SIG-M5 treated with dmso at 0.1 percent for 504 hours (cell line): Measurements from ENCODE around the gene CD209.
"Not testable (repeated sequence)": the region's sequence is repeated elsewhere in the genome, so short reads cannot be mapped to it uniquely, and the experiment has no call there.

Source experiments
- DNase-seq: peaks from one replicate; lab custom pipeline; 2025; ENCODE audit not compliant: unreplicated experiment; lab: John Stamatoyannopoulos, UW

Gene CD209

GRCh38 chr19:7771072-7771471, 23.7 kb upstream of the CD209 start:
- no peak for DNase-seq

DNA sequence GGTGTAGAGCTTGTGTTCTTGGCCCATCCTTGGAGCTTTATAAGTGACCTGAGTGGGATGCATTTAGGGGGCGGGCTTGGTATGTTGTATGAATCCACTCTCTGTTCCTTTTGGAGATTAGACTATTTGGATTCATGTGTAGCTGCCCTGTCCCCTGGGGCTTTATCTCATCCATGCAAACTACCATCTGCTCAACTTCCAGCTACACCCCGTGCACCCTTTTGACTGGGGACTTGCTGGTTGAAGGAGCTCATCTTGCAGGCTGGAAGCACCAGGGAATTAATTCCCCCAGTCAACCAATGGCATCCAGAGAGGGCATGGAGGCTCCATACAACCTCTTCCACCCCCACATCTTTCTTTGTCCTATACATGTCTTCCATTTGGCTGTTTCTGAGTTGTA, 21.8 kb upstream of the CD209 start:
- no peak for DNase-seq

DNA sequence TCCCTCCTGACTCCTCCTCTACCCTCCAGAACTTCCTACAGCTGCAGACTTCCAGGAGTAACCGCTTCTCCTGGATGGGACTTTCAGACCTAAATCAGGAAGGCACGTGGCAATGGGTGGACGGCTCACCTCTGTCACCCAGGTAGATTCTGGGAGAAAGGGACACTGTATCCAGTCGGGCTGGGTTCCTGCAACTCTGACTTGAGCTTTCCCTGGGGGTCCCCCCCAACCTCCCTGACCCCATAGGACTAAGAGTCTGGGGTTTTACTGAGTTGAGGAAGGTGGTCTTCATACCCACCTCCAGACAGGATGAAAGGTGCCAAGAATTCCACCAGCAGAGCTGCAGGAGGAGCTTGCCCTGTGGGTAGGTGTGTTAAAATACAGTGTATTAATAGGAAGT, 20.2 kb upstream of the CD209 start:
- DNase-seq = no peak

GRCh38 chr19:7766535-7766934, 19.2 kb upstream of the CD209 start:
- no peak for DNase-seq

DNA sequence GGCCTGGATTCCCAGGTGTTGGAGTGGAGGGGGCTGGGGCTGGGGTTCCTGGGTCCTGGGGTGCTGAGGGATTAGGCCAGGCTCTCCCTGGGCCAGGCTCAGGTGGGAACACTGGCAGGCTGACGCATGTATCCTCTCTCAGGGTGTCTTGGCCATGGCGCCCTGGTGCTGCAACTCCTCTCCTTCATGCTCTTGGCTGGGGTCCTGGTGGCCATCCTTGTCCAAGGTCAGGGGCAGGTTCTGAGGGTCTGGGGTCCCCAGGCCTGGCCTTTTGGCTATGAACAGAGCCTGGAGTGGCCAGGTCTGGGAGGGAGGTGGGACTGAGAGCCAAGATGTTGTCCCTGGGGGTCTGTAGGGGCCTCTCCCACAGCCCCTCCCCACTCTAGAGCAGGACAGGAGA, 17.7 kb upstream of the CD209 start:
- DNase-seq = not testable (repeated sequence)

DNA sequence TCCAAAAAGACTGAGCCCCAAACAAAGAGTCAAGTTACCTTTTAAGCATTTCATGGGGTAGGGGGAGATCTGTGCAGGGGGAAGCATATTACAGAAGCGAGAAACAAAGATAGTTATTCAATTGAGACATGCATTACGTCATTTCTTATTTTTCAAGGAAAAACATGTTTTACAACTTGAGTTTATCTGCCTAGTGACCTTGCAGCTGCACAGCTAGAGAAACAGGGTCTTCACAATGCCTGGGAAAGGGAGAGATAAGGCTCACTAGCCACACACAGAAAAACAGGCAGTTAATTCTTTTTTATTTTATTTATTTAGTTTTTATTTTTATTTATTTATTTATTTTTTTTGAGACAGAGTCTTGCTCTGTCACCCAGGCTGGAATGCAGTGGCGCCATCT, 16.8 kb upstream of the CD209 start:
- not testable (repeated sequence) for DNase-seq

DNA sequence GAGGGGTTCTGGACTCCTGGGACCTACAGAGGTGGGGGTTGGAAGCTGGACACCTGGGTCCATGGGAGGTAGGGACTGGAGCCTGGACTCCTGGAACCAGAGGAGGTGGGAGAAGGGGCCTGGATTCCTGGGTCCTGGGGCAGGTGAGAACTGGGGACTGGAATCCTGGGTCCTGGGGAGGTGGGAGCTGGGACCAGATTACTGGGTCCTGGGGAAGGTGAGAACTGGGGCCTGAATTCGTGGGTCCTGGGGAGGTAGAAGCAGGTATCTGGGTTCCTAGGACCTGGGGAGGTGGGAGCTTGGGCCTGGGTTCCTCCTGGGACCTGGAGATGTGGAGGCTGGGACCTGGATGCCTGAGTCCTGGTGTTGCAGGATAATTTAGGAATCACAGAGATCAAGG, 16.4 kb upstream of the CD209 start:
- no peak for DNase-seq

DNA sequence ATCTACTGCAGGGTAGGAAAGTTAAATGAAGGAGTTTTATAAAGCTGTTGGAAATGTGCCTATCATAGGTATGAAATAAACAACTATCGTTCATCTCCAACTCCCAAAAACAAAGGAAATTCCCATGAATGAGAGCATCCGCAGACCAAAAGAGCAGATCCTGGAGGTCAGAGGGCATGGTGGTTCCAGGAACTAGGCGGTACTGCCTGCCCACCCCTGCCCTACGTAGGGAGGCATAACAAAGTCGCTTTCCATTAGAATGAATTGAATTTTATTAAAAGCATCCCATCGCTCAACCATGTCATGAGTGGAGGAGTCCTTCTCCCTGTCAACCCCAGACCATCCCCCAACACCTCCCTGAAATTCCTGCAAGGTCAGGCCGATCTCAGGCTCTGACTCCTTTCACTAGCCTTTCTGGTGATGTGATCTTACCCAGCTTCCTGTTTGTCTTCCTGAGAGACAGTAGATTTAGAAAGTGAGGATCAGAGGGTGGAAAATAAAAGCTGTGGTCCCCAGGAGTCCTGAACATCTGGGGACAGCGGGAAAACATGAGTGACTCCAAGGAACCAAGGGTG, 15.5 kb upstream of the CD209 start, which contains the start of gene CLEC4M:
CLEC4M (plus strand) TSS at position 525 of the 575 bp plus-strand sequence; CDS start at position 549, 24 bp downstream.
- DNase-seq = no peak

- no peak for DNase-seq
Measured at GRCh38 chr19:7759156-7759555, 11.8 kb upstream of the CD209 start.

- no peak for DNase-seq
Measured at GRCh38 chr19:7757358-7757757, 10.0 kb upstream of the CD209 start.

DNA sequence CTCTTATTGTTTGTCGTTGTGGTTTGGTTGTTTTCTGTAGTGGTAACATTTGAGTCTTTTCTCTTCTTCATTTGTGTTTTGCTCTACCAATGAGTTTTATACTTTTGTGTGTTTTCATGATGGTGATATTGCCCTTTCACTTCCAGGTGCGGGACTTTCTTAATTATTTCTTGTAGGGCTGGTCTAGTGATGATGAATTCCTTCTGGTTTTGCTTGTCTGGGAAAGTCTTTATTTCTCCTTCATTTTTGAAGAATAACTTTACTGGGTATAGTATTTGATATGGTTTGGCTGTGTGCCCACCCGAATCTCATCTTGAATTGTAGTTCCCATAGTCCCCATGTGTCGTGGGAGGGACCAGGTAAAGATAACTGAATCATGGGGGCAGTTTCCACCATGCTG, 8.9 kb upstream of the CD209 start:
- no peak for DNase-seq

DNA sequence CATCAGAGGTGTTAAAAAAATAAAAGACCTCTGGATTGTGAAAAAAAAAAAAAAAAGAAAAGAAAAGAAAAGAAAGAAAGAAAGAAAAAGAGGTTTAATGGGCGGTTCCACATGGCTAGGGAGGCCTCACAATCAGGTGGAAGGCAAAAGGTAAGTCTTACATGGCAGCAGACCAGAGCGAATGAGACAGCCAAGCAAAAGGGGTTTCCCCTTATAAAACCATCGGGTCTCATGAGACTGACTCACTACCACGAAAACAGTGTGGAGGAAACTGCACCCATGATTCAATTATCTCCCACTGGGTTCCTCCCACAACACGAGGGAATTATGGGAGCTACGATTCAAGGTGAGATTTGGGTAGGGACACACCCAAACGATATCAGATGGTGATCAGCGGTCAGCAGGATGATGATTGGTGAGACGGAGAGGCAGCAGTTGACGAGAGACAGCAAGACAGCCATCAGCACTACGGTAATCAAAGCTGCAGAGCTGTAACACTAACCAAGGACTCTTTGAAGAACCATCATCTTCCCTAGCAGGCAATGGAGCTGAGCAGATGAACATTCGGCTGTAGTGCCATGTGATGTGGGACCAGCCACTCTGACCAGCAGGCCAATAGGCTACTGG, 3.9 kb upstream of the CD209 start:
- no peak for DNase-seq

DNA sequence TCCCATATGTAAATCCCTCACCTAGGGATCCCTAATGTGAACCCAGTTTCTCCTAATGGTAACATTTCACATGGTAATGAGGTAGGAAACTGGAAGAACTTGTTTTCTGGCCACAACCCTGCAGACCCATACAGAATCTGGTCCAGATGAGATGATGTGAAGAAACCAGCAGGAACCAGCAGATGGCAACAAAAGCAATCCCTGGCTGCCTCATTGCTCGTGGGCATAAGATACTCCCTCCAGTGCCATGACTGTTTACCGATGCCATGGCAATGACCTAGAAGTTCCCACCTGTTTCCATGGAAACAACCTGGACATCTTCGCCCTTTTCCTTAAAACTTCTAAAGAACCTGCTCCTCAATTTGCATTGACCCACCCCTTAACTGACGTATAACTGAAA, 1.4 kb upstream of the CD209 start:
- DNase-seq = peak; percentile 51

DNA sequence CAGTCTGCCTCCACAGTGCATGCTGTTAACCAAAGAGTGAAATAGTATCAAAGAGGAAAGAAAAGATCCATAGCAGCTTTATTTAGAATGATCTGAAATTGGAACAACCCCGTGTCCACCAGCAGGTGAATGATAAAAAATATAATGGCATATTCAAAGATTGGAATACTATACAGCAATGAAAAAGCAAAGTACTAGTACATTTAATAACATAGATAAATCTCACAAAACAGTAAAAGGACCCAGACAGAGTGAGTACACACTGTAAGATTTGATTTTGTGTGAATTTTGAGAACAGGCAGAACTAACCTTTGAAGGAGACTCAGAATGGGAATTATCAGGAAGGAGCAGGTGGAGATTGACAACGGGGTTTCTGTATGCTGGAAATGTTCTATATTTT, 837 bp upstream of the CD209 start:
- DNase-seq = no peak

DNA sequence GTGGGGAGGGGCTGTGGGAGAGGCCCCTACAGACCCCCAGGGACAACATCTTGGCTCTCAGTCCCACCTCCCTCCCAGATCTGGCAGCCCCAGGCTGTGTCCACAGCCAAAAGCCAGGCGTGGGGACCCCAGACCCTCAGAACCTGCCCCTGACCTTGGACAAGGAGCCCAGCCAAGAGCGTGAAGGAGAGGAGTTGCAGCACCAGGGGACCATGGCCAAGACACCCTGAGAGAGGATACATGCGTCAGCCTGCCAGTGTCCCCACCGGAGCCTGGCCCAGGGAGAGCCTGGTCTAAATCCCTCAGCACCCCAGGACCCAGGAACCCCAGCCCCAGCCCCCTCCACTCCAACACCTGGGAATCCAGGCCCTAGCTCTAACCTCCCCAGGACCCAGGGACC, 1.0 kb downstream of the CD209 start:
- DNase-seq = not testable (repeated sequence)

- DNase-seq = no peak
Measured at GRCh38 chr19:7744871-7745650, 2.3 kb downstream of the CD209 start.

DNA sequence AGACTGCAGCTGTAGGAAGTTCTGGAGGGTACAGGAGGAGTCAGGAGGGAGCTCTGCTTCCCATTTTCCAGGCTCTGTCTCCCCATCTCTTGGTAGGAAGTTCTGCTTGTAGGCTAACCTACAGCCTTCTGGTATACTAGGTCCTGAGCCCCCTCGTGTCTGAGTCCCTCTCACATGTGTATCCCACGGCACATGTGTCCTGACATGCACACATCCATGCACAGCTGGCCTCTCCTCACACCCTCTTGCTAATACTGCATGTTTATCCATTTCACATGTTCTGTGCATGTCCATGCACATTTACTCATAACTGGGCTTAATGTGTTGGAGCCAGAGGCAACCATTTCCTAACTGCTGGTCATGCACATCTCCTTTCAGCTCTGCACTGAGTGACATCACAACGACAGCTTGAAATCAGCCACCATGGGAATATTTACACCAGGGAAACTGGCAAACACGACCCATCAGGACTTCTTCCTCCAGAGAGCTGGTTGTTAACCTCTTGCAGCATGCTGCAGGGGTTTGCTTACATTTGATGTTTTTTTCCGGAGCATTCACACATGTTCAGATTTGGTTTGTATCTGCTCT, 3.0 kb downstream of the CD209 start:
- DNase-seq = no peak

- DNase-seq = no peak
Measured at GRCh38 chr19:7743425-7743841, 3.9 kb downstream of the CD209 start.

DNA sequence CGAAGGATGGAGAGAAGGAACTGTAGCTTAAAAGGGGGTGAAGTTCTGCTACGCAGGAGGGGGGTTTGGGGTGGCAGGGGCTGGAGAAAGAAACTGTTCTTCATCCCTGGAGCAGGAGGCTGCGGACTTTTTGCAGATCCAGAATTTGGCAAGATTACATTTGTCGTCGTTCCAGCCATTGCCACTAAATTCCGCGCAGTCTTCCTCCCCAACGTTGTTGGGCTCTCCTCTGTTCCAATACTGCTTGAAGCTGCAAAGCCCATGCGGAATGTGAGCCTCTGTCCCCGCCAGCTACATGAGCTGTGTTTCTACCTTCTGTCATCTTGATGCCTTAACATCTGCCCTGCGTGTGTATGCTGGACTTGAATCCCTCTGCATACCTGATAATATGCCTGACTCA, 4.3 kb downstream of the CD209 start:
- no peak for DNase-seq

DNA sequence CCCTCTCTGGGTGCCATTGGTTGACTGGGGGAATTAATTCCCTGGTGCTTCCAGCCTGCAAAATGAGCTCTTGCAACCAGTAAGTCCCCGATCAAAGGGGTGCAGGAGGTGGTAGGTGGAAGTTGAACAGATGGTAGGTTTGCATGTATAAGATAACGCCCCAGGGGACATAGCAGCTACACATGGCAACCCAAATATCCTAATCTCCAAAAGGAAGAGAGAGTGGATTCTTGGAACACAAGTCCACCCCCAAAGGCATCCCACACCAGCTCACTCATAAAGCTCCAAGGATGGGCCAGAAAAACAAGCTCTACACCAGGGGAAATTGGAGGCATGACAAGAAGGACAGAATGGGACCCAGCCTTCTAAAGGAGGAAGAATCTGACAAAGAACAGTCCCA, 4.8 kb downstream of the CD209 start:
- no peak for DNase-seq

DNA sequence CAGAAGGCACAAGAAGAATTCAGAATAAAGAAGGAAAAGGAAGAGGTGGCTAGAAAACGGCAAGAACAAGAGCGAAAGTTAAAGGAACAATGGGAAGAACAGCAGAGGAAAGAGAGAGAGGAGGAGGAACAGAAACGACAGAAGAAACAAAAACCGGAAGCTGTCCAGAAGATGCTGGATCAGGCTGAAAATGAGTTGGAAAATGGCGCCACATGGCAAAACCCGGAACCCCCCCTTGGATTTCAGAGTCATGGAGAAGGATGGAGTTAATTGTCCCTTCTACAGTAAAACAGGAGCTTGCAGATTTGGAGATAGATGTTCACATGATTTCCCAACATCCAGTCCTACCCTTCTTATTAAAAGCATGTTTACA, 6.7 kb downstream of the CD209 start:
- DNase-seq = peak; percentile 15
